RWPE2 (cell line): ENCODE results near the gene SERPINA12.

Source experiments
- ATAC-seq: fragments of 200-7000 bp; cut with Tn5 transposase; 3 replicates; pipeline ENCODE4 v1.9.1; 2021; ENCODE audit warnings: low read depth
- DNase-seq: peaks from one replicate; pipeline ENCODE4 v3.0.0-alpha.2; 2020; ENCODE audit warnings: low spot score
- H3K27ac ChIP-seq: fragments of 450-650 bp; 2 replicates; pipeline ENCODE4 v1.5.1; 2017; ENCODE audit warnings: mild to moderate bottlenecking; ENCODE audit not compliant: poor library complexity, severe bottlenecking
- H3K27me3 ChIP-seq: fragments of 250-450 bp; sonication (Bioruptor Pico); 2 replicates; pipeline ENCODE4 v1.5.1; 2021; ENCODE audit warnings: mild to moderate bottlenecking, moderate library complexity; ENCODE audit not compliant: insufficient read depth, poor library complexity, severe bottlenecking
- H3K36me3 ChIP-seq: fragments of 250-450 bp; sonication (Bioruptor Pico); 2 replicates; pipeline ENCODE4 v1.5.1; 2020; ENCODE audit warnings: low read depth, mild to moderate bottlenecking, moderate library complexity
- H3K4me1 ChIP-seq: fragments of 250-450 bp; sonication (Bioruptor Pico); 2 replicates; pipeline ENCODE4 v1.5.1; 2021; ENCODE audit warnings: mild to moderate bottlenecking, moderate library complexity; ENCODE audit not compliant: insufficient read depth, poor library complexity, severe bottlenecking
- H3K4me3 ChIP-seq: fragments of 250-450 bp; sonication (Bioruptor Pico); 2 replicates; pipeline ENCODE4 v1.5.1; 2021; ENCODE audit warnings: mild to moderate bottlenecking, moderate library complexity; ENCODE audit not compliant: severe bottlenecking
- H3K9me3 ChIP-seq: fragments of 250-450 bp; sonication (Bioruptor Pico); 2 replicates; pipeline ENCODE4 v1.5.1; 2021; ENCODE audit warnings: mild to moderate bottlenecking, moderate library complexity; ENCODE audit not compliant: severe bottlenecking
- CTCF ChIP-seq: fragments of 450-650 bp; IDR thresholded peaks from one replicate; pipeline ENCODE4 v1.5.1; 2017; ENCODE audit warnings: mild to moderate bottlenecking, moderate library complexity; ENCODE audit not compliant: poor library complexity, severe bottlenecking

The SERPINA12 gene

GRCh38 chr14:94542111-94542810 lies 33.0 kb upstream of the SERPINA12 start:
- Histone ChIP-seq H3K4me3 (no peak overlapping the region), H3K27ac (no peak overlapping the region), H3K27me3 (no peaks in the 10 kb centered on the region), H3K4me1 (peaks cover 3% of the 10 kb centered on the region), H3K36me3 (no peaks in the 10 kb centered on the region), H3K9me3 (no peaks in the 10 kb centered on the region)
- TF ChIP-seq CTCF = no peak
- ATAC-seq (peak; percentile 60), DNase-seq (no peak)

DNA sequence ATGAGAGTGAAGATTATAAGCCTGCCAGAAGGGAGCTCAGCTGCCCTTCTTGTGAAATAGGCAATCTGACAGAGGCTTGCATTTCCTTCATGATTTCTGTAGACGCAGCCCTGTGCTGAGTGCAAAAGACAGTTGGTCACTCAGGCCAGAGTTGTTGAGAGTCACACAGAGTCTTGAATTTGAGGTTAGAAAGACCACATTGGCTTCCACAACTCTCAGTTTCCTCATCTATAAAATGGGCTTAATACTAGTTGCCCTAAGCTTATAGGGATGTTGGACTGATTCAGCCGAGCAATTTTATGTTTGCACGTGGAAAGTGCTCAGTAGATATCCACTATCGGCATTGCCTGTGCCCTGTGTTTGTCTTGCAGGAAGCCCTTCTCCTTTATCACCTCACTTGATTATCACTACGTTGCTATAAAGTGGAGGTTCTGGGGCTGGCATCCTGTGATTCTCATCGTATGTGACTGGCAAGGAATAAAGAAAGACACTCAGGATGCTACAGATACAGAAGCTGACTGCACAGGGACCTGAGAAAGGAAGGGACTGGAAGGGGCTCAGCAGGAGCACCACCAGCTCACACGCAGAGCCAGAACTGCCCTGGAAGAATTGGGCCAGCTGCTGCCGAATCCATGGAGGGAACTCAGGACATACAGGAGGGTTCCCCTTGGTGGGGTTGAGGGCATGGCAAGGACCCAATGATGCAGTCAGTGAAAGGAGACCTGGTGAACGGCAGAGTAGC lies 32.1 kb upstream of the SERPINA12 start:
- Histone ChIP-seq H3K27ac (no peak overlapping the region), H3K4me1 (peaks cover 3% of the 10 kb centered on the region), H3K36me3 (no peaks in the 10 kb centered on the region), H3K27me3 (no peaks in the 10 kb centered on the region), H3K9me3 (no peaks in the 10 kb centered on the region), H3K4me3 (no peak overlapping the region)
- DNase-seq (no peak), ATAC-seq (no peak)
- TF ChIP-seq CTCF = no peak

GRCh38 chr14:94540031-94540794 lies 30.9 kb upstream of the SERPINA12 start:
- TF ChIP-seq CTCF = no peak
- Histone ChIP-seq H3K9me3 (no peaks in the 10 kb centered on the region), H3K27ac (no peak overlapping the region), H3K4me3 (no peak overlapping the region), H3K27me3 (no peaks in the 10 kb centered on the region), H3K4me1 (peaks cover 3% of the 10 kb centered on the region), H3K36me3 (no peaks in the 10 kb centered on the region)
- DNase-seq = no peak
- ATAC-seq = no peak

DNA sequence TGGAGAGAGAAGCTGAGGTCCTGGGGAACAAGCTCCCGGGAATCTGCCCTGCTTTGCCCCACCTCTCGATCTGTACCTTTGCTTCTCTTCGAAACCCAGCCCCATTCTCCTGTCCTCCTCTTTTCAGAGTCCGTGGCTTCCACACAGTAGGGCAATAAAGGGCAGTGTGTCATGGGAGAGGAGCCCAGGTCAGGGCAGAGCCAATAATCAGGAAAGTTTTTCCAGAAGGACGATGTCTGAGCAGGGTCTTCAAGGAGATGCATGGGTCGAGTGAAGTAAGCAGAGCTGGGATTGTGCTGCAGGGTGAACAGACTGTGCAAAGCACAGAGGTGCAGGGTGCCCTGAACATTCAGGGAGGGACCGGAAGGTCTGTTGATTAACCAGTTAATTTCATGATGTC lies 29.9 kb upstream of the SERPINA12 start:
- TF ChIP-seq CTCF = no peak
- no peaks in the 10 kb centered on the region for H3K36me3 ChIP-seq
- H3K9me3 ChIP-seq = no peaks in the 10 kb centered on the region
- DNase-seq (no peak), ATAC-seq (no peak)
- no peak overlapping the region for H3K27ac ChIP-seq
- peaks cover 3% of the 10 kb centered on the region for H3K4me1 ChIP-seq
- H3K4me3 ChIP-seq = no peak overlapping the region
- H3K27me3 ChIP-seq = no peaks in the 10 kb centered on the region
